Epithelial cell of esophagus (primary cell): ENCODE data around the gene DGCR8.

Experiments
- DNase-seq: peaks from one replicate; pipeline ENCODE4 v3.0.0; 2010; ENCODE audit warnings: low read depth
- H3K4me3 ChIP-seq: 2 replicates; pipeline ENCODE4 v1.5.1; 2011; ENCODE audit warnings: mild to moderate bottlenecking, low read length, control low read depth
- TF ChIP-seq, protein P1 (sequence below): IDR thresholded peaks from 2 replicates; pipeline ENCODE4 v1.5.1; 2011; ENCODE audit warnings: low read depth, mild to moderate bottlenecking, low read length, control low read depth, inconsistent platforms; ENCODE audit not compliant: insufficient read depth; ENCODE audit errors: missing control alignments

DGCR8 gene

DNA sequence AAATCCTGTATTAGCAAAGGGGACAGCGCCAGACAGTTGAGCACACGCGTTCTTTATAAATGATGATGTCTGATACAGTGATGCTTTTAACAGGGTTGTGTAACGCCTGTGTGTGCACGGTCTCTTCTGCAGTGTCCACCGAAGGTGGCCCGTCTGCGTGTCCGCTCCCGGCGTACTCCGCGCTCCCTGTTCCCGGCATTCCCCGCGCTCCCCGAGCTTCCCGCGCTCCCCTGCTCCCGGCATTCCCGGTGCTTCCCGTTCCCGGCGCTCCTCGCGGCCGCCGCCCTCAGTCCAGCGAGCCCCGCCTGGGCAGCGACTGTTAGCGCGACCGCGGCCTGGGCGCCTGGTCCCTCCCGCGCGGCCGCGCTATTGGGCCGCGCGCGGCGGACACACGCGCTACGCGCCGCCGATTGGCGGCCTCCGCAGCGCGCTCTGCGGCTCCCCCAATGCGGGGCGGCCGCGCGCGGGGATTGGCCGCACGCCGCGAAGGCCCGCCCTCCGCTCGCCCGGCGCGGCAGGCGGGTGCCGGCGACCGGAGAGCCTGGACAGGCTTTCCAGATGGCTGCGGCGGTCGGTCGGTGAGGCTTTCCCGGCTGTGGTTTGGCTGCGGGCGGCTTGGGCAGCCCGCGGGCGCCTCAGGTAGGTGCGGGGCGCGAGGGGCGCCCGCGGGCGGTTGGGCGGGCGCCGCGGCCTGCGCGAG lies at the start of gene DGCR8:
Gene DGCR8, plus strand, starts transcription at position 497 of the 700 bp plus-strand sequence. CDS start 5,723 bp downstream, outside the sequence.
- TF ChIP-seq, protein P1, sequence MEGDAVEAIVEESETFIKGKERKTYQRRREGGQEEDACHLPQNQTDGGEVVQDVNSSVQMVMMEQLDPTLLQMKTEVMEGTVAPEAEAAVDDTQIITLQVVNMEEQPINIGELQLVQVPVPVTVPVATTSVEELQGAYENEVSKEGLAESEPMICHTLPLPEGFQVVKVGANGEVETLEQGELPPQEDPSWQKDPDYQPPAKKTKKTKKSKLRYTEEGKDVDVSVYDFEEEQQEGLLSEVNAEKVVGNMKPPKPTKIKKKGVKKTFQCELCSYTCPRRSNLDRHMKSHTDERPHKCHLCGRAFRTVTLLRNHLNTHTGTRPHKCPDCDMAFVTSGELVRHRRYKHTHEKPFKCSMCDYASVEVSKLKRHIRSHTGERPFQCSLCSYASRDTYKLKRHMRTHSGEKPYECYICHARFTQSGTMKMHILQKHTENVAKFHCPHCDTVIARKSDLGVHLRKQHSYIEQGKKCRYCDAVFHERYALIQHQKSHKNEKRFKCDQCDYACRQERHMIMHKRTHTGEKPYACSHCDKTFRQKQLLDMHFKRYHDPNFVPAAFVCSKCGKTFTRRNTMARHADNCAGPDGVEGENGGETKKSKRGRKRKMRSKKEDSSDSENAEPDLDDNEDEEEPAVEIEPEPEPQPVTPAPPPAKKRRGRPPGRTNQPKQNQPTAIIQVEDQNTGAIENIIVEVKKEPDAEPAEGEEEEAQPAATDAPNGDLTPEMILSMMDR: no peak
- peak within 1 kb of the TSS; percentile 75 for H3K4me3 ChIP-seq

DNA sequence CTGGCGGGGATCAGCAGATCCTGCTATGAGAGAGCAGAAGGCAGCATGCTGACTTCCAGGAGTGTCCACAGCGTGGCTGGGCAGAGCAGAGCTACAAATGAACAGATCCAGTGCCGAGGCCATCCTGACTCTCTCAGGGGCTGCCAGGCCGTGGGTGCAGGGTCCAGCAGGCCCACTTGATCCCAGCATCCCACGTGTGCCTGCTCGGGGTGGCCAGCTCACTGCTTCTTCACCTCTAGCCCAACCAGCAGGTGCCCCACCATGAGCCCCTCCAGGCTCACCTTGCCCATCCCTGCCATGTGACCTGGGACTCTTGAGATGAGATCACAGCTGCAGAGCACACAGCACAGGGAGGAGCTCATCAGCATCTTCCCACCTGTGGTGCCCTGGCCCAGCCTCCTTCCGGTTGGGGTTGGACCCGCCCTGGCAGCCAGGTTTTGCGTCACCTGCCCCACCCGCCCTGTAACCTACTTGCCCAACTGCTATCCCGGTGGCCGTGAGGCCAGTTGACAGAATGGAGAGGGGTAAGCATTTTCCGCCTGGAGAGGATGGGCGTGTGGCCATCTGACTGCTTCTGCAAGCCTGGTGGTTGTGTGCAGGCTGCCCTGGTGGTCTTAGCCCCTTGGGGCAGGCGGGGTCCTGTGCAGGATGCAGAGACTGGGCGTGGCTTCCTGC lies 48.2 kb upstream of the DGCR8 start:
- no peak overlapping the region for H3K4me3 ChIP-seq
- TF ChIP-seq, protein P1: no peak
- DNase-seq: peak; percentile 46

More for the DNA sequence above, at the start of gene DGCR8:
- DNase-seq: peak; percentile 94

DNA sequence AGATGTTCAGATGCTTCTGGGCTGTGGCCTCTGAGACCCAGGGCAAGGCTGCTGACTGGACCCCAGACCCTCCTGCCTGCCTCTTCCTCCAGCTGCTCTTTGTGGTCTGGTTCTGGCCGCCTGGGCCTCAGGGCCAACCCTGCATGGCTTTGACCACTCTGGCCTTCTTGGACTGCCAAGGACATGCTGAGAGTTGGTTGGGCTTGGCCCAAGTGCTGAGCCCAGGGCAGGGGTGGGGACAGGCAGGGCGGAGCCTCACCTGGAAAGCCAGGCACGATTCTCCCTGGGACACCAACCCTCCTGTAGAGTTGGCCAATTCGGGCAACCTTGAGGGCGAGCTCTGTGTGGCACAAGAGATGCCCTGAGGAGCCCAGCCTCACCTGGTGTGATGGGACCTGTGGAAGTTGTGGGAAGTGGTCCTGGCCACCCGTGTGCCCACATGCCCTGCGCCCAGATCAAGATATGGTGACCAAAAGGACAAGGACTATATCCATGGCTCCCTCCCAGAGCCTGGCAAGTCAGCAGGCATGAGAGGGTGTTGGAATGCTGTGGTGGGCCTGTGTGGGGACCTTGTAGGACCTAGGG lies 47.5 kb upstream of the DGCR8 start:
- DNase-seq: no peak
- no peak overlapping the region for H3K4me3 ChIP-seq
- TF ChIP-seq, protein P1: no peak

DNA sequence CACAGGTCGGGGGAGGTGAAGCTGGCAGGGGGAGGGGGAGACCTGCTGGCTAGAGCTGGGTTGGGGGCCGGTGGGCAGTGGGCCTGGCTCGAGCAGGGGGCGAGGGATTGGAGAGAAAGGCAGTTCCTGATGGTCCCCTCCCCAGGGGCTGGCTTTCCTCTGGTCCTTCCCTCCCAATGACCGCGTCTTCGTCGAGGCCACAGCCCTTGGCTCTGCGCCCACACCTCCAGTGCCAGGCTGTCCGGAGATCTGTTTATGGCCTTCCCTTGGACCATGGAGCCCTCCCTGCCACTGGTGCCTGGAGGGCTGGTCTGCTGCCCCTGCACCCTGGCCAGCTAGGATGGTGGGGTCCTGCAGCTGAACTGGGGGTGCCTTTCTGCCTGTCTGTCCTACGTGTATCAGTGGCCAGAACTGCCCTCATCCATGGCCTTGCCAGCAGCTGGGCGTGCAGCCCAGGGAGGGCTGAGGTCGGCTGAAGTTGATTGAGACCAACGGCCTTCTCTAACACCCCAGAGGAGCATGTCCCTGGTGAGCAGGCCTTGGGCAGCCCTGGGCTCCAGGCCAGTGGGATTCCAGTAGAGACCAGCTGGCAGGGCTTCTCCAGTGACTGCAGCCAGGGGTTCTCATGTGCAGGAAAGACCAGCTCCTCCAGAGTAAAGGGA lies 46.9 kb upstream of the DGCR8 start:
- no peak overlapping the region for H3K4me3 ChIP-seq
- no peak for DNase-seq
- TF ChIP-seq, protein P1: no peak

GRCh38 chr22:20034143-20034542 lies 45.9 kb upstream of the DGCR8 start:
- no peak overlapping the region for H3K4me3 ChIP-seq
- TF ChIP-seq, protein P1: no peak
- no peak for DNase-seq

DNA sequence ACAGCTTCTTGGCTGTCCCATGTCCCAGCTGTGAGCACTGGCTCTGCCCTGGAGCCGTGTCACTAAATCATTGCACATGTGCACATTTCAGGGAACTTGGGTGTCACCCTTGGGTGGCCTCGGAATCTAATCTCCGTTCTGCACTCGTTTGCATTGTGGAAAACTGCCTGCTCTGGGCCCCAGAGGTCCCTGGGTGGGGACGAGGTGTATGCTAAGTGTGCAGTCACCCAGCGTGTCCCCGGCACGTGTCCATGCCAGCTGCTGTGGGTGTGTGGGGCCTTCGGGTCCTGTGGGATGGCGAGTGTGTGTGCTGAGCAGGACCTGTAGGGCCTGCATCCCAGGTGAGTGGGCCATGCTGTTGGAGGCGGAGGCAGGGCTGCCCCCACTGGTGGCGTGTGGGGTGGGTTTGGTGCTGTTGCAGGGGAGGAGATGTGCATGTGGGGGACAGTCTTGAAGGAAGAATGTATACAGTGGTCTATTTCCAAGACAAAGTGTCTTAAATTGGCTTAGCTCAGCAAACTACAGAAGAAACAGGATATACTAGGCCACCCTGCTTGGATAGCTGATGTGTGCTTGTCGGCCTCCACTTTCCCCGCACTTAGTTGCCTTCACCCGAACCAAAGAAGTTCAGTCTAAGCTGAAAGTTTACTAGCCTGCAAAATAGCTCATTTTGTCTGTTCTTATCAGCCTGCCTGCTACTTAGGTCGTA lies 44.5 kb upstream of the DGCR8 start:
- no peak overlapping the region for H3K4me3 ChIP-seq
- DNase-seq: no peak
- TF ChIP-seq, protein P1: no peak
